HG03039 (cell line): ENCODE measurements around the gene SWSAP1.
"Not testable (repeated sequence)": the region's sequence is repeated elsewhere in the genome, so short reads cannot be mapped to it uniquely, and the experiment has no call there.

ENCODE experiments used
- ATAC-seq: cut with Tn5 transposase; IDR thresholded peaks from one replicate; pipeline ENCODE4 v1.9.1; 2021; ENCODE audit warnings: mild to moderate bottlenecking, moderate library complexity; ENCODE audit not compliant: unreplicated experiment

SWSAP1 gene

DNA sequence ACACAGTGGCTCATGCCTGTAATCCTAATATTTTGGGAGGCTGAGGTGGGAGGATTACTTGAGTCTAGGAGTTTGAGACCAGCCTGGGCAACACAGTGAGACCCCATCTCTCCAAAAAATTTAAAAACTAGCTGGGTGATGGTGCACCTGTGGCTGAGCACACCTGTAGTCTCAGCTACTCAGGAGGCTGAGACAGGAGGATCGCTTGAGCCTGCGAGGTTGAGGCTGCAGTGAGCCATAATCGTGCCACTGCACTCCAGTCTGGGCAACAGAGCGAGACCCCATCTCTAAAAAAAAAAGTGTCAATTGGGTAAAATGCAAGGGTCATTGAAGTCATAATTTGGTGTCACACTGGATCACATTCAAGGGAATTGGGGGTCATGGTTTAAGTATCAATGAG lies 20.4 kb upstream of the SWSAP1 start:
- ATAC-seq = not testable (repeated sequence)

DNA sequence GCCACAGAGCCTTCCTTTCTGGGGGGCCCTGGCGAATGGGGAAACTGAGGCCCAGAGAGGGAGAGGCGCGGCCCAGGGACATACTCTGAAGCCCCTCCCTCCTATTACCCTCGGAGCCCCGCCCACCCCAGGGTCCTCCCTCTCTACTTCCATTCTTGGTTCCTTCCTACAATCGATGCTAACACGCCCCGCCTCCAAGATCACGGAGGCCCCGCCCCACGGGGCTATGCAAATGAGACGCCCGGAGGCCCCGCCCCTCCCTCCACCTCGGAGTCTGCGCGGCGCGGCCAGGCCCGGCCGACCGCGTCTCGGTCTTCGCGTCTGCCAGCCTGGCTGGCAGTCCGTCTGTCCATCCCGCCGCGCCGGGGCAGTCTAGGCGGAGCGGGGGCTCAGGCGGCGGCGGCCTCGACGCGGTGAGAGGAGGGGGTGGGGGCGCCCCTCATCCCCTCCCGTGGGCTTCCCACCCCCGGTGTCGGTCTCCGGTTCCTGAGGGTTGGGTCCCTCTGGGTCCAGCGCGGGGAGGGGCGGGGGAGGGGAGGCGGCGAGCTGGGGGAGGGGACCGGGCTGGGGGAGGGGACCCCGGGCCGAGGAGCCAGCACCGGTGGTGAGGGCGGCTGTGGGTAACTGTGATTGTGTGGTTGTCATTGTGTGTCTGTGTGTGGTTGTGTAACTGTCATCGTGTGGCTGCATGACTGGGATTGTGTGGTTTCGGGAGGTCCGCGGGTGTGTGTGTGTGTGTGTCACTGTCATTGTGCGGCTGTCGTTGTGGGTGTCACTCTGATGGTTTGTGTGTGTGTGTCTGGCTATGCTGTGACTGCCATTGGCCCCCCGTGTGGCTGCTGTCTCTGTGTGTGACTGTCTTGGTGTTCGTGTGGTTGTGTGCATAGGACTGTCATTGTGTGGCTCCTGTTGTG lies 19.0 kb upstream of the SWSAP1 start, which contains the start of gene PLPPR2:
Gene PLPPR2, plus strand, starts transcription at position 273 of the 914 bp plus-strand sequence. CDS start 2,242 bp downstream, outside the sequence.
- ATAC-seq = no peak

GRCh38 chr19:11356074-11356397 lies 18.4 kb upstream of the SWSAP1 start:
- no peak for ATAC-seq

DNA sequence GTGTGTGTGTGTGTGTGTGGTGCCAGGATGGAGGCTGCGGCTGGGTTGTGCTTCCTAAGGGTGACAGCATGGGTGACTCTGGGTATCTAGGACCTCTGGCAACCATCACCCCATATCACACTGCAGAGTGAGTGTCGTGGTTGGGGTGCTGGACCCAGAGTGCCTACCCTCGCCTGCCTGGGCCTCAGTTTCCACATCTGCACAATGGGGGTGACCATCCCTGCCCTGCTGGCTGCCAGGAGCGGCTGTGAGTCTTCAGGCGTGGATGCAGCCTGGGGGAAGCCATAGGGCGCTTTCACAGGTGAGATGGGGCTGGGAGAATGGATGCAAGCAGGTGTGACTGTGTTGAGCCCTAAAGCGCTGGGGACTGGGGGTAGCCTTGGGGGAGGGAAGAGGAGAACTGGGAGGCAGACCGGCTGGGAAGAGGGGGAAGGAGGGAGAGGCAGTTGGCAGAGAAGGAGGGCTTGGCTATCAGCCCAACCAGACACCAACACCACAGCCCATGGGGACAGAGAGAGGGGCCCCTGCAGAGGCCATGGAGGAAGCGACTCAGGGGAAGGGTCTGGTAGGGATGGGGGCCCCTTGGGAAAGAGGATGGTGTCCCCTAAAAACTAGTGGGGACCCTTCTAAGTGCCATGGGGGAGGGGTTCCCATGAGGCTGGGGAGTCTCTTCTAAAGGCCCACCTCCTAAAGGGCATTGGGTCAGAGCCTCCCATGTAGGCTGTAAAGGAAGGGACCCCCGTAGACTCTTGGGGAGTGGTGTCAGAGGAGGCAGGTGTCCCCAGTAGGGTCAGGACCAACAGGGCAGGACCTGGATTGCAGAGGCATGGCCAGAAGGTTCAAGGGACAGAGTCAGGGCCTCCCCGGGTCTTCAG lies 17.6 kb upstream of the SWSAP1 start:
- ATAC-seq = no peak

- no peak for ATAC-seq
These were observed 15.0 kb upstream of the SWSAP1 start for GRCh38 chr19:11359421-11359820.

DNA sequence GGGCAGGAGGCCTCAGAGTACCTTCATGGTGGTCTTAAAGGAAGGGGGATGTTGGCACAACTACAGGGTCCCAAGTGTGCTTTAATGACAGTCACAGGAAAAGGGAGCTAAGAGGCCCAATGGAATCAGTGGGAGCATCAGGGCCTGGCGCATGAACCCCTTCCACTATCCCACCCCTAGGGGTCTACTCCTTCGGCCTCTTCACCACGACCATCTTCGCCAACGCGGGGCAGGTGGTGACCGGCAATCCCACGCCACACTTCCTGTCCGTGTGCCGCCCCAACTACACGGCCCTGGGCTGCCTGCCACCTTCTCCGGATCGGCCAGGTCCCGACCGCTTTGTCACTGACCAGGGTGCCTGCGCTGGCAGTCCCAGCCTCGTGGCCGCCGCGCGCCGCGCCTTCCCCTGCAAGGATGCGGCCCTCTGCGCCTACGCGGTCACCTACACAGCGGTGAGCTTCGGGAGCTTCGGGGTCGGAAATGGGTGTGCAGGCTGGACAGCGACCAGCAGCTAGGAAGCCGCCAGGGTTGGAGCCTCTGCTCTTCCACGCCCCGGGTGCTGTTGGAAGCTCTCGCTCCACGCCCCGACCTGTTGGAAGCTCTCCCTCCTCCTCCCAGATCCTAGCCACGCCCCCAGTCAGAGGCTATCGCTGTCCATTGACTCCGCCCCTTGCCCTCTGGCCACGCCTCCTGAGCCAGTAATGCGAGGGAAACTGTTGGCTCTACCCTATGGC lies 13.3 kb upstream of the SWSAP1 start:
- ATAC-seq = no peak

- no peak for ATAC-seq
These were observed 12.4 kb upstream of the SWSAP1 start for GRCh38 chr19:11361771-11362731.

GRCh38 chr19:11363881-11364280 lies 10.6 kb upstream of the SWSAP1 start:
- ATAC-seq = no peak

DNA sequence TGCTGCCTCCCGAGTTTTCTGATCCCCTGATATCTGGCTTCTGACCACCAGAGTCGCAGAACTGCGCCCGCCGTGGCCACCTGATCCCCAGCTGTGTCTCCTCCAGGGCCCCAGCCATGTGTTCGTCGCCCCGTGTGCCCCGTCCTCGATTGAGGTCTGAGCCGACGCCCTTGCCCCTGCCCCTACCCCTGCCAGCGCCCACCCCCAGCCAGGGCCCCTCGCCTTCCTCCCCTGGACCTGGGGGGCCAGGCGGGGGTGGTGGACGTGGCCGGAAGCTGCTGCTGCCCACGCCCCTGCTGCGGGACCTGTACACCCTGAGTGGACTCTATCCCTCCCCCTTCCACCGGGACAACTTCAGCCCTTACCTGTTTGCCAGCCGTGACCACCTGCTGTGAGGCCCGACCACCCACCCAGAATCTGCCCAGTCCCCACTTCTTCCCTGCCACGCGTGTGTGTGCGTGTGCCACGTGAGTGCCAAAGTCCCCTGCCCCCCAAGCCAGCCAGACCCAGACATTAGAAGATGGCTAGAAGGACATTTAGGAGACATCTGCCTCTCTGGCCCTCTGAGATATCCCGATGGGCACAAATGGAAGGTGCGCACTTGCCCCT lies 10.1 kb upstream of the SWSAP1 start:
- ATAC-seq = no peak

GRCh38 chr19:11364935-11365334 lies 9.5 kb upstream of the SWSAP1 start:
- no peak for ATAC-seq

- ATAC-seq = no peak
These were observed 8.8 kb upstream of the SWSAP1 start for GRCh38 chr19:11365557-11366117.

DNA sequence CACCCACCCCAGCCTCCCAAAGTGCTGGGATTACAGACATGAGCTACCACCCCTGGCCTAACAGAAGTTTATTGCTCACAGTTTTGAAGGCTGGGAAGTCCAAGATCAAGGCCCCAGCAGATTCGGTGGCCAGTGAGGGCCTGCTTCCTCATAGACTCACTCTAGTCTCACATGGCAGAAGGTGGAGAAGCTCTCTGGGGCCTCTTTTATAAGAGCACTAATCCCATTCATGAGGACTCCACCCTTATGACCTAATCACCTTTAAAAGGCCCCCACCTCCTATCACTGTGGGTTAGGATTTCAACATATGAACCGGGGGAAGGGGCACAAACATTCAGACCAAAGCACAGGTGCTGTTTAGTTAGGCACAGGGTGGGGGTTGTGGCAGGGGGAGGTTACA lies 6.9 kb upstream of the SWSAP1 start:
- ATAC-seq = no peak

- no peak for ATAC-seq
These were observed 3.7 kb upstream of the SWSAP1 start for GRCh38 chr19:11370744-11371143.

GRCh38 chr19:11373166-11373884 lies 1.1 kb upstream of the SWSAP1 start:
- ATAC-seq = no peak

GRCh38 chr19:11373885-11374432 lies 507 bp upstream of the SWSAP1 start:
- no peak for ATAC-seq

- no peak for ATAC-seq
These were observed 880 bp downstream of the SWSAP1 start for GRCh38 chr19:11375143-11375948.

GRCh38 chr19:11377237-11377636 lies 2.8 kb downstream of the SWSAP1 start:
- no peak for ATAC-seq
